Suppressor macrophage (primary cell): Measurements from ENCODE around the gene NTRK3.

Experiments used
- DNase-seq, 4 experiments: peaks; one replicate each; pipeline ENCODE4 v3.0.0-alpha.2; 2020 to 2022

NTRK3 gene

DNA sequence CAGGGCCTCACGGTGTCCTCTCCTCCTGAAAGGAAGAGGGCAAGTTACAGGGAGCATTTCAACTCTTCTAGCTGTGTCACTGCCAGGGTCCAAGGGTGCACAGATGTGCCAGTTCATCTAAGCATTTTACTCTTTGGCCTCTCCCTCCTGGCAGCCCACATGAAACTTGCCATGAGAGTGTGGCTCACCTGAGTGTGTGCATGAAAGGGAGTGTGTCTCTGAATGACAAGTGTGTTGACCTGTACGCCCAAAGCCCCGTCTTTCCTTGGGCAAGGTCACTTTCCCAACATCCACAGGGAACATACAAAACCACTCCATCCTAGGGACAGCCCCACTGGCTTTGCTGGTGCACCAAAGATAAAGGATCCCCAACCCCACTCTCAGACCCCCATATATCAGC is 280.0 kb downstream of the NTRK3 start:
- DNase-seq, result no peak

DNA sequence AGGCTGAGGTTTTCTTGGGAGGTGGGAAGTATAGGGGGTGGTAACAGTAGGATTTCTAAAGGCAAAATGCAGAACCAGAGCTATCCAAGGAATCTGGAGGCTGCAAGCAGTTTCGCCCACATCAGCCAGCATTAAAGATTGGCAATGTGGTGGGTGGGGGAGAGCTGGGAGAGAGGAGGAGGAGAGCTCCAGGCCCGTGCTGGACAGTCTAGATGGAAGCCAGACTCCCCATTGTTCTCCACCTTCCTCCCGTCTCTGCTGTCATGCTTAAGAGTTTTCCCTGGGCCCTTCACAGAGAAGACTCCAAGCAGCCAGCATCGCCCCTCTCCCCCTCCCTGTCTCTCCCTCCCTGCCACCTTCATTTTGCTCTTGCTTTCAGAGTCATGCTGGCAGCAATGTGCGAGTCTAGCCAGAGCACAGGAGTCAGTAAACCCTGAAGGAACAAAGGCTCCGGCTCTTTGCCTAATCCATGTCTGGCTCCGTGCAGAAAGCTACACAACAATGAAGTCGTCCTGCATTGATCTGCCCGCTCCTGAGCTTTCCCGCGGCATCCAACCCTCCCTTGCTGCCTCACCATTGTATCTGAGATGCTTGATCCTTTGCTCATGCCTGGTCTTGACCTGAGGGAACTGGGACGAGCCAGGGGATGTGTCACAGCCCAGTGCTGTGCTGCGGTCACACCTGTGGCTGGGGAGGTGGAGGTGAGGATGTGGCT is 282.9 kb downstream of the NTRK3 start:
- no peak for DNase-seq

DNA sequence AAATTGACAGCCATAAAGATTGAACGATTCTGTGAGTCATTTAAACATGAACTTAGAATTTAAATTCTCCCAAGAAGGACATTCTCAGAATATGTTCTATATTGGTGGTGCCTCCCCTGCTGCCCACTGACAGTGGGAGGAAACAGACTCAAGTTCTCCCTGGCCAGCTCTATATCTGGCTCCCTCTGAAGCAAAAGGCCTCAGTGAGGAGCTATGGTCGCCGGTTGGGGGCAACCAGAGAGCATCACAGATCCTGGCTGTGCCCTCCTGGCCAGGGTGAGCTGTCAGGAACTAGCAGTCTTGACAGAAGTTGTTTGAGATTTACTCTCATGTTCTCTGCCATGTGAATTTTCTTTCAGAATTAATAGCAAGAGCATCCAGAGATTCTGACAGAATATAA is 285.5 kb downstream of the NTRK3 start:
- DNase-seq, result no peak

DNA sequence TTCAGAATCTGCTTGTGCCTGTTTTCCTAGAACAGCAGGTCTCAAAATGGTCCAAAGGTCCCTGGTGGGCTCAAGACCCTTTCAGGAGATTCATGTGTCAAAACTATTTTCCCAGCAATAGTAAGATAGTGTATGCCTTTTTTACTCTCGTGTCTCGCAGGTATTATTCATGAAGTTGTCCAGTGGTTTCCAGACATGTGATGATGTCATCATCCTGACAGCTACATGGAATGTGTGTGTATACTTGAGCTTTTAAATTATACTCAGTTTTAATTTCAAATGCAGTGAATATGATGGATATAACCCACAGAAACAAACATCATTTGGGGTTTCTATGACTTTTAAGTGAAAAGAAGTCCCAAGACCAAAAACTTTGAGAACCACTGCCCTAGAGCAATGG is 288.6 kb downstream of the NTRK3 start:
- DNase-seq, result no peak

DNA sequence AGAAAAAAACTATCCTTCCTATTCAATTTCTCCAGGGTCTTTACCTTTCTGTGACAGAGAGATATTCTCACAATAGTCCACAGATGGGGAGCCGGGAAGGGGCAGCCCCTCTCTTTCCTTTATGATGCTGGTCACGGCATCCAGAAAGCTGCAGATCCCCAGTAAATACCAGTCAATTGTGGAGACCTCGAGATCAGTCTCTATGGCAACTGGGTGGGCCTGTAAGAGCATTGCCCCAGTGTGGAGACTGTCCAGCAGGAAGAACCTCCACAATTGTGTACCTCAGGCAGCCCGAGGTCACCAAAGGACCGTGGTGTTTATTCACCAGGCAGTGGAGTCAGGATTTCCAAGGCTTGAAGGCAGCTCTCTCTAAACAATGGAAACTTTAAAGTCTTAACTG is 291.2 kb downstream of the NTRK3 start:
- DNase-seq, result no peak

DNA sequence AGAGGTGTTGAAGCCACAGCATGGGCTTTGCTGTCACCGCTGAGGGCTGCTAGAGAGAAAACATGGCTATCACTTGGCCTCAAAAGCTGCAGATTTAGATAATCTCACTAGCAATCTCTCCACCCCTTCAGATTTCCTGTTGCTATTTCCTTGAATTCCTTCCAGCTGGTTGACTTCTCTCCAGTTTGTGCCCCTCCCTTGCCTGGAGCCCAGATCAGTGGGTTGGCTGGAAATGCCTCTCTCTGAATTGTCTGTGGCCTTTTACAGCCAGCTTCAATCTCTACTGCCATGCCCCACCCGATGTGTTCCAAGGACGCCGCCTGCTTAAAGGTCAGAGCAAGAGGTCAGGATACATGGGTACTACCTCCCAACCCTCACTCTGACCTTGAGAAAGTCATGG is 294.1 kb downstream of the NTRK3 start:
- no peak for DNase-seq

GRCh38 chr15:87961851-87962420 is 294.6 kb downstream of the NTRK3 start:
- DNase-seq, result no peak

- no peak for DNase-seq
These were observed 296.9 kb downstream of the NTRK3 start for GRCh38 chr15:87959662-87960061.

DNA sequence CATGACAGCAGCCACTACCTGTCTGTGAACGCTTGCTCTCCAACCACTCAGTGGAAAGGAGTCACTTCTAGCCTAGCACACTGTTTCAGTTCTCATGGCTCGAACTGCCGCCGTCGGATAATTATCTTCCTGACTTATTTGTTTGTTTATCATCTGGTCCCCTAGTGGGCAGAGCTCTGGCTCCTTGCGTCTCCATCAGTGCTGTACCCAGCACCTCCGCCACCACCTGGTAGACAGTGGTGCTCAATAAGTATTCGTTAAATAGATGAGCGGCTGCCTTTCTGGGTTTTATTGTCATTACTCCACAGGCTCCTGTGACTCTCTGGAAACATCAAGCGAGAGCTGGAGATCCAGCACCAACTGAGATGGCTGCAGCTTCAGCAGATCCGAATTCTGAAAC is 297.5 kb downstream of the NTRK3 start:
- peak in 2 of 4 experiments; percentile 5 to 9 for DNase-seq

DNA sequence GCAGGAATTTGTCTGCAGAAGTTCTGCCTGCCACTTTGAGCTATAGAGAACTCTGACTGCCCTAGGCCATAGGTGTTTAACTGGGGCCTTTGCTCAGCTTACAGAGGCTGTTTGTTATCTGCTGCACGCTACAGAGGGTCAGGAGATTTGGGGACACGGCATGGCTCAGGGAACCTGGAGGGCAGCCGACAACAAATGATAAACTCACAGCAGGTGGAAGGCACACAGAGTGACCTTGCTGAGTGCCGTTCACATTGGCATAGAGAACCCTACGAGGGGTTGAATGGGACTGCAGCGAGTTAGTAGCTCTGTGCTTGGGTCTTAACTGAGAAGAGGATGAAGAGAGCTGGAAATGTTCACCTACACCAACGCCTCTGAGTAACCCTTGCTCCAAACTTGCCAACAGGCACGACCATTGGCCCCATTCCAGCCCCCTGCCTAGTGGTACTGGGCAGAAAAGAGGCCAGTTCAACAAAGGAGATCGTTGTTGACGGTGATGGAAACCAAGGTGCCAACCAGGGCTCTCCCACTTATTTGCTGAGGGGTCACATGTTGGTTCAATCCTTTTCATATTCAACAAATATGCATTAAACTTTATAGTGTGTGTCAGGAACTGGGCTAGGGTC is 301.1 kb downstream of the NTRK3 start:
- no peak for DNase-seq

DNA sequence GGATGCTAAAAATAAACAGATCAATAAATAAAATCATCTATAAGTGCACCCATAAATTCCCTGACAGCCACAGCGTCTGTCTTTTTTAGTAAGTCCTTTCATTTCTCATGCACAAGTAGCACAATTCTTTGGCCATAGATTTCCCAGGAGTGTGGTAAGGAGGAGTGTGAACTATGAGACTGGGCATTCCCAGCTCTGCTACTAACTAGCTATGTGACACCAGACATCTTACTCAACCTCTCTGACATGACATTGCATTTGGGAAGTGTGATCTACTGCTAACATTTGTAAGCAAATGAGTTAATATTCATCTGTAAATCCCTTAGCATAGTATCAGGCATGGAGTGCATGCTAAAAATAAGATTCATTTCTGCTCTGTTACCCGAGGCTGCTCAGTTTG is 301.7 kb downstream of the NTRK3 start:
- peak in 1 of 4 experiments; percentile 6 for DNase-seq

- no peak for DNase-seq
These were observed 303.7 kb downstream of the NTRK3 start for GRCh38 chr15:87952736-87953287.

GRCh38 chr15:87949575-87950223 is 306.8 kb downstream of the NTRK3 start:
- DNase-seq, result no peak

DNA sequence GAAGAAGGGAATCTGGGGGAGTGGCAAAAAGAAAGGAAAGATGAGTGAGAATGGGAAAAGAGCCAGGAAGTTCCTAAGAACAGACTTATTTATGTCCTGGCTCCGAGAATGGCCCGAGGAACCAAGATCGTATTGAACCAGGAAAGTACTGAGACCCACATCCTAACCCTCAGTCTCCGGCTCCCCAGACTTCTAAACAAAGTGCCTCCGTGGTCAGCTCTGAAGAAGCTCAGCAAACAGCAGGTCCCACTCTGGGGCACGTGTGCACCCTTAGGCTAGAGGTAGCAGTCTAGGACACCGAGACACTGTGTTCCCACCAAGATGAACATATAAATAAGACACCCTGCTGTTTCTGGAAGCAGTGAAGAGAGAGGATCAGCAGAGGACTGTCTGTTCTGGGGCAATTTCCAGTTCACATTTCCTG is 307.4 kb downstream of the NTRK3 start:
- no peak for DNase-seq

DNA sequence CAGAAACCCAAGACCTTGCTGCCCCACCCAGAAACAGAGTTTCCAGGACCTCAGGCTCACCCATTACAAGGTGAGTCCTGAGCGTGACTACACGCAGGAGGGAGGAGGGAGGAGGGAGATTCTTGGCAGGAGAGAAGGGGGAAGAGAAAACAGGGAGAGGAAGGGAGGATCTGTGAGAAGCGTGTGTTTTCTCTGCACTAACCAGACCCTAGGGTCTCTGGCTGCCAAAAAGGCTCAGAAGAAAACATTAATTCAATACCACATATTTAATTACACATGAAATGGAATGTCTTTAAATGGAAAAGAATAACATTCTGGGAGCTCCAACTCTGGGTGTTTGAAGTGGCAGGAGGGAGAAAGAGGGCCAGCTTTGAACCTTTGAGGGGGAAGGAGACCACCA is 309.0 kb downstream of the NTRK3 start:
- DNase-seq, result no peak

GRCh38 chr15:87945246-87945645 is 311.3 kb downstream of the NTRK3 start:
- no peak for DNase-seq

- no peak for DNase-seq
These were observed 311.8 kb downstream of the NTRK3 start for GRCh38 chr15:87944691-87945090.

- DNase-seq, result no peak
These were observed 312.5 kb downstream of the NTRK3 start for GRCh38 chr15:87944050-87944449.

DNA sequence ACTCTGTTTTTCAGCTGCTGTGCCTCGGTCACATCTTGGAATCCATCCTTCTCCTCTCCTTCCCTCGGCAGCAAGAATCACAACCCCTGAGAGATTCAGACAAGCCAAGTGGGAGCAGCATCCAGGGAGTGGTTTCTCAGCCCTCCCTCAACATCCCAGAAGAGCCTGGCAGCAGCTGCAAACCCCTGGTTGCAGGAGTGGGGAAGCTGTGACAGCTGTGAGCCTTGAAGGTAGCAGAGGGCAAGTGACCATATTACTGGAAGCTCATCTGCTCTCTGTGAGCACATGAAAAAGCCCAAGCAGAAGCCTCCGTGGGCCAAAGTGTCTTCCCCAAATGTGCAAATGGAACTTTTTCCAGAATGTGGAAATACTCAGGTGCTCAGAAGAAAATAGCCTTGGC is 312.9 kb downstream of the NTRK3 start:
- DNase-seq, result no peak

- no peak for DNase-seq
These were observed 314.2 kb downstream of the NTRK3 start for GRCh38 chr15:87942316-87942715.

GRCh38 chr15:87941606-87942005 is 314.9 kb downstream of the NTRK3 start:
- DNase-seq, result no peak

GRCh38 chr15:87940768-87941167 is 315.8 kb downstream of the NTRK3 start:
- DNase-seq, result no peak

- DNase-seq, result peak in 3 of 4 experiments; percentile 17 to 32 (median 18)
These were observed 316.6 kb downstream of the NTRK3 start for GRCh38 chr15:87939848-87940457.
